Fibroblast of the conjunctiva (primary cell): Measurements from ENCODE around the gene ATXN1.

ENCODE experiments used
- DNase-seq: peaks from one replicate; pipeline ENCODE4 v3.0.0-alpha.2; 2010; ENCODE audit warnings: low read depth

ATXN1 gene

GRCh38 chr6:16762268-16762549 is 949 bp upstream of the ATXN1 start:
- DNase-seq, result no peak

GRCh38 chr6:16761471-16762267 is 409 bp upstream of the ATXN1 start:
- peak; percentile 83 for DNase-seq

- peak; percentile 77 for DNase-seq
These were observed 1.4 kb downstream of the ATXN1 start for GRCh38 chr6:16759646-16760515.

GRCh38 chr6:16759181-16759645 is 2.0 kb downstream of the ATXN1 start:
- no peak for DNase-seq

- DNase-seq, result no peak
These were observed 2.9 kb downstream of the ATXN1 start for GRCh38 chr6:16758163-16758975.

- no peak for DNase-seq
These were observed 3.9 kb downstream of the ATXN1 start for GRCh38 chr6:16757332-16757731.

GRCh38 chr6:16756660-16757255 is 4.5 kb downstream of the ATXN1 start:
- no peak for DNase-seq

GRCh38 chr6:16755544-16755943 is 5.7 kb downstream of the ATXN1 start:
- no peak for DNase-seq

GRCh38 chr6:16754876-16755275 is 6.4 kb downstream of the ATXN1 start:
- no peak for DNase-seq

- no peak for DNase-seq
These were observed 7.0 kb downstream of the ATXN1 start for GRCh38 chr6:16754274-16754673.

- DNase-seq, result no peak
These were observed 7.9 kb downstream of the ATXN1 start for GRCh38 chr6:16753341-16753740.

GRCh38 chr6:16752206-16752866 is 8.9 kb downstream of the ATXN1 start:
- peak; percentile 77 for DNase-seq

GRCh38 chr6:16751251-16751946 is 9.9 kb downstream of the ATXN1 start:
- no peak for DNase-seq

- no peak for DNase-seq
These were observed 10.7 kb downstream of the ATXN1 start for GRCh38 chr6:16750566-16750965.

GRCh38 chr6:16749516-16750485 is 11.5 kb downstream of the ATXN1 start:
- DNase-seq, result no peak

GRCh38 chr6:16748025-16748319 is 13.3 kb downstream of the ATXN1 start:
- no peak for DNase-seq

- DNase-seq, result no peak
These were observed 13.8 kb downstream of the ATXN1 start for GRCh38 chr6:16747232-16748024.

- no peak for DNase-seq
These were observed 14.4 kb downstream of the ATXN1 start for GRCh38 chr6:16746812-16747211.

GRCh38 chr6:16746401-16746800 is 14.9 kb downstream of the ATXN1 start:
- no peak for DNase-seq
